H1 (cell line): ENCODE results near the gene RNASE13. TPM values are rescaled to one million over a fixed set of nuclear protein-coding genes. Genes with fewer than 3 reads are reported as not detected.

ENCODE experiments used
- CBX5 ChIP-seq: fragments of 300-800, 300-1000 bp; sonication (generic); IDR thresholded peaks from 2 replicates; pipeline ENCODE4 v1.7.1; 2016; ENCODE audit warnings: antibody characterized with exemption, low read length, low read depth
- CBX8 ChIP-seq: fragments of 300-800, 300-1000 bp; sonication (generic); IDR thresholded peaks from 2 replicates; pipeline ENCODE4 v1.7.1; 2016; ENCODE audit warnings: low read depth, low read length, borderline replicate concordance
- CHD1 ChIP-seq: IDR thresholded peaks from 2 replicates; pipeline ENCODE4 v1.6.1; 2012; ENCODE audit warnings: low read depth, low read length, improper control_type of control experiment
- polyA plus RNA-seq, 7 experiments: library from polyadenylated mRNA; depleted of rRNA in 3 of 7; stranded (reverse) in 5 of 7; unstranded in 2 of 7; fragments of >200 nt in 5 of 7; fragments of 200-250 nt in 2 of 7; gene quantifications; 1 replicate in 5 of 7; 2 replicates in 1 of 7; 4 replicates in 1 of 7; pipeline versions ENCODE4 v1.2.1 to v1.2.3, GENCODE V29; 2011 to 2013; ENCODE audit warnings: missing spikeins in 2 of 7, mixed read lengths in 2 of 7
- total RNA-seq: library from RNA; stranded (reverse); fragmentation: NEBNext Ultra II Directional; extraction: Animal tissue kit (Norgen Biotek cat#: 25700); gene quantifications from 2 replicates; pipeline ENCODE4 v1.2.1, GENCODE V29; 2021
- TF ChIP-seq, protein P1 (sequence below), 3 experiments: IDR thresholded peaks; 1 replicate in 2 of 3; 2 replicates in 1 of 3; pipeline versions ENCODE4 v1.5.1 to v1.6.1; 2011; ENCODE audit warnings: low read length in 3 of 3, mild to moderate bottlenecking in 3 of 3, inconsistent platforms in 2 of 3, low read depth in 1 of 3, moderate library complexity in 1 of 3; ENCODE audit not compliant: insufficient read depth in 1 of 3; ENCODE audit errors: control extremely low read depth in 1 of 3

RNASE13 gene
- total and polyA plus RNA-seq, 2 of the 8 experiments (the other 6 are each of a cell fraction or from before 2014, with no cell fraction given): not detected

DNA sequence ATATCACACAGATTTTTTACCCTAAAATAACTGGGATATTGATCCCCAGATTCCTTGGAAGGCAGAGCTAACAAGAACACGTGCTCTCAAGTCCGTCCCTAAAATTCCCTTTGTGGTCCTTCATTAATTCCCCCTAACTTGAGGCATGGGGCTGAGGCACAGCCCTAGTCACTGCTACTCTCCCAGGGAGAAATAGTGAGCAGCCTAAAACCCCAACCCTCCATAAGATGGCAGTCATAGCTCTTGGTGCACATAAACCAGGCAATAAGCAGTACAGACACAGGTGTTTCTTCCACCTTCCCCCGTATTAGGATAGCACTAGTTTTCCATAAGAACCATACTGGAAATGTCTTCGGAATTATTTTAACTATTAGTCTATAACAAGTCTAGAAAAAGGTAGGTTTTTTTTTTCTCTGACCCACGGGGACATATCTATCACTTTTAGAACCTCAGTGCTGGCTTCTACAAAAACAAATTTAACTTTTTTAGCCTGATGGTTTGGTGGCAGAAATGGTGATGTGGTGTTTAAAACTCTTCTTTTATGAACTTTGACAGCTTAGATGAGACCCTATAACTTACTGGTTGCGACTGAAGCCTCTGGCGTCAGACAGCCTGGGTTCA lies 32.4 kb upstream of the RNASE13 start (continued):
- TF ChIP-seq, protein P1, sequence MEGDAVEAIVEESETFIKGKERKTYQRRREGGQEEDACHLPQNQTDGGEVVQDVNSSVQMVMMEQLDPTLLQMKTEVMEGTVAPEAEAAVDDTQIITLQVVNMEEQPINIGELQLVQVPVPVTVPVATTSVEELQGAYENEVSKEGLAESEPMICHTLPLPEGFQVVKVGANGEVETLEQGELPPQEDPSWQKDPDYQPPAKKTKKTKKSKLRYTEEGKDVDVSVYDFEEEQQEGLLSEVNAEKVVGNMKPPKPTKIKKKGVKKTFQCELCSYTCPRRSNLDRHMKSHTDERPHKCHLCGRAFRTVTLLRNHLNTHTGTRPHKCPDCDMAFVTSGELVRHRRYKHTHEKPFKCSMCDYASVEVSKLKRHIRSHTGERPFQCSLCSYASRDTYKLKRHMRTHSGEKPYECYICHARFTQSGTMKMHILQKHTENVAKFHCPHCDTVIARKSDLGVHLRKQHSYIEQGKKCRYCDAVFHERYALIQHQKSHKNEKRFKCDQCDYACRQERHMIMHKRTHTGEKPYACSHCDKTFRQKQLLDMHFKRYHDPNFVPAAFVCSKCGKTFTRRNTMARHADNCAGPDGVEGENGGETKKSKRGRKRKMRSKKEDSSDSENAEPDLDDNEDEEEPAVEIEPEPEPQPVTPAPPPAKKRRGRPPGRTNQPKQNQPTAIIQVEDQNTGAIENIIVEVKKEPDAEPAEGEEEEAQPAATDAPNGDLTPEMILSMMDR (IDR thresholded peaks at IDR 0.05; ENCODE audit: control extremely low read depth in 1 of 3, insufficient read depth in 1 of 3, low read depth in 1 of 3, low read length in 3 of 3): peak in 2 of 3 experiments; percentile 51 to 55; a peak in 3 of 4 replicates
- no peak for TF ChIP-seq CBX5
- no peak for TF ChIP-seq CBX8
- TF ChIP-seq CHD1: no peak
